HCT116 (cell line): ENCODE results near the gene TLE4. TPM values are rescaled to one million over a fixed set of nuclear protein-coding genes. Genes with fewer than 3 reads are reported as not detected.

ENCODE experiments used
- ATAC-seq: fragments of 200-7000 bp; cut with Tn5 transposase; 2 replicates; pipeline ENCODE4 v1.9.1; 2020; ENCODE audit warnings: mild to moderate bottlenecking, moderate library complexity
- BruUV-seq: library from RNA; stranded (reverse); fragments of 400-500 nt; replicated peaks from 2 replicates; lab custom pipeline; 2021; lab: Mats Ljungman, UMichigan
- CTCF ChIA-PET: fragments of 300-600 bp; sonication (Branson Sonifier 250); formaldehyde crosslinking; loops from one replicate; lab custom pipeline; 2021; ENCODE audit warnings: antibody characterized with exemption; lab: Charles Lee
- POLR2A ChIA-PET: fragments of 300-600, 350-600 bp; sonication (Branson Sonifier 250); formaldehyde crosslinking; loops from one replicate; lab custom pipeline; 2021; ENCODE audit warnings: antibody characterized with exemption; lab: Charles Lee
- RAD21 ChIA-PET, 2 experiments: fragments of 300-600 bp; sonication (Branson Sonifier 250); formaldehyde crosslinking; loops; one replicate each; lab custom pipeline; 2023; ENCODE audit warnings: low total read pairs in 2 of 2; ENCODE audit not compliant: uncharacterized antibody in 2 of 2, unreplicated experiment in 2 of 2, low non-redundant PET in 1 of 2; lab: Charles Lee
- DNase-seq: peaks from one replicate; pipeline ENCODE4 v3.0.0-alpha.2; 2010; ENCODE audit warnings: low read depth, low spot score
- H2AFZ ChIP-seq: fragments of 200-600 bp; shearing (Covaris generic), sonication (generic); 2 replicates; pipeline ENCODE4 v1.6.1; 2017; ENCODE audit warnings: low read depth, mixed run types, mixed read lengths, antibody characterized with exemption, low read length; ENCODE audit not compliant: poor library complexity, severe bottlenecking
- H3K27ac ChIP-seq: 2 replicates; pipeline ENCODE4 v1.5.1; 2012; ENCODE audit warnings: low read depth, low read length
- H3K27me3 ChIP-seq: fragments of 200-600 bp; sonication (generic); 2 replicates; pipeline ENCODE4 v1.6.1; 2016; ENCODE audit warnings: mixed run types, low read length, mixed read lengths; ENCODE audit not compliant: insufficient read depth
- H3K36me3 ChIP-seq, 2 experiments: fragments of 200-500 bp in 1 of 2; fragments of 200-600 bp in 1 of 2; sonication (Bioruptor generic) in 1 of 2; sonication (generic) in 1 of 2; 2 replicates each; pipeline versions ENCODE4 v1.5.1 to v1.6.1; 2014 to 2016; ENCODE audit warnings: low read length in 2 of 2, inconsistent platforms in 1 of 2, mixed read lengths in 1 of 2, mixed run types in 1 of 2; ENCODE audit not compliant: insufficient read depth in 2 of 2, control insufficient read depth in 1 of 2
- H3K4me1 ChIP-seq, 2 experiments: fragments of 200-600 bp in 1 of 2; sonication (generic) in 1 of 2; 2 replicates each; pipeline versions ENCODE4 v1.5.1 to v1.6.1; 2012 to 2017; ENCODE audit warnings: low read length in 2 of 2, inconsistent platforms in 1 of 2, mild to moderate bottlenecking in 1 of 2, mixed read lengths in 1 of 2, mixed run types in 1 of 2, moderate library complexity in 1 of 2; ENCODE audit not compliant: insufficient read depth in 2 of 2, control insufficient read depth in 1 of 2
- H3K4me2 ChIP-seq: fragments of 200-600 bp; sonication (generic); 2 replicates; pipeline ENCODE4 v1.6.1; 2017; ENCODE audit warnings: mixed run types, low read length, mixed read lengths
- H3K4me3 ChIP-seq, 2 experiments: fragments of 200-600 bp in 1 of 2; sonication (generic) in 1 of 2; replicated peaks in 1 of 2; 2 replicates each; pipeline ENCODE4 v1.5.1; 2011 to 2016; ENCODE audit warnings: low read length in 2 of 2, control low read depth in 1 of 2, low read depth in 1 of 2, mild to moderate bottlenecking in 1 of 2, mixed read lengths in 1 of 2, mixed run types in 1 of 2
- H3K79me2 ChIP-seq: fragments of 200-600 bp; sonication (generic); 2 replicates; pipeline ENCODE4 v1.6.1; 2017; ENCODE audit warnings: mild to moderate bottlenecking, mixed run types, low read length, moderate library complexity, mixed read lengths; ENCODE audit not compliant: insufficient read depth
- H3K9ac ChIP-seq: fragments of 200-600 bp; sonication (generic); 2 replicates; pipeline ENCODE4 v1.6.1; 2016; ENCODE audit warnings: low read length, mixed read lengths
- H3K9me2 ChIP-seq: fragments of 200-600 bp; sonication (generic), shearing (Covaris generic); 2 replicates; pipeline ENCODE4 v1.6.1; 2017; ENCODE audit warnings: mixed run types, mild to moderate bottlenecking, moderate library complexity; ENCODE audit not compliant: insufficient read depth
- H3K9me3 ChIP-seq, 2 experiments: fragments of 200-500 bp in 1 of 2; fragments of 200-600 bp in 1 of 2; sonication (Bioruptor generic) in 1 of 2; sonication (generic) in 1 of 2; 2 replicates each; pipeline ENCODE4 v1.6.1; 2014 to 2017; ENCODE audit warnings: low read length in 2 of 2, mixed read lengths in 2 of 2, inconsistent platforms in 1 of 2, low read depth in 1 of 2, mild to moderate bottlenecking in 1 of 2, mixed run types in 1 of 2, moderate library complexity in 1 of 2; ENCODE audit not compliant: control insufficient read depth in 1 of 2, insufficient read depth in 1 of 2
- H4K20me1 ChIP-seq: fragments of 200-600 bp; sonication (generic), shearing (Covaris generic); 2 replicates; pipeline ENCODE4 v1.6.1; 2017; ENCODE audit warnings: mixed run types, mild to moderate bottlenecking, moderate library complexity; ENCODE audit not compliant: insufficient read depth
- ATF3 ChIP-seq: IDR thresholded peaks from 2 replicates; pipeline ENCODE4 v1.6.1; 2012
- CBX3 ChIP-seq: IDR thresholded peaks from 2 replicates; pipeline ENCODE4 v1.6.1; 2012; ENCODE audit warnings: low read depth
- CTCF ChIP-seq, 3 experiments: fragments of 200-600 bp in 1 of 3; sonication (generic) in 1 of 3; IDR thresholded peaks in 2 of 3; conservative IDR thresholded peaks in 1 of 3; 2 replicates each; pipeline ENCODE4 v1.5.1; 2012 to 2017; ENCODE audit warnings: low read depth in 2 of 3, low read length in 2 of 3, antibody characterized with exemption in 1 of 3, borderline replicate concordance in 1 of 3, control low read depth in 1 of 3, mild to moderate bottlenecking in 1 of 3, mixed read lengths in 1 of 3, mixed run types in 1 of 3, moderate library complexity in 1 of 3; ENCODE audit not compliant: insufficient read depth in 1 of 3
- EGR1 ChIP-seq: IDR thresholded peaks from 2 replicates; pipeline ENCODE4 v1.6.1; 2012; ENCODE audit warnings: low read depth
- ELF1 ChIP-seq: IDR thresholded peaks from 2 replicates; pipeline ENCODE4 v1.6.1; 2012; ENCODE audit warnings: low read depth, borderline replicate concordance
- EZH2phosphoT487 ChIP-seq: fragments of 200-600 bp; IDR thresholded peaks from 2 replicates; pipeline ENCODE4 v1.6.1; 2018; ENCODE audit warnings: antibody characterized with exemption, borderline replicate concordance
- FOSL1 ChIP-seq: IDR thresholded peaks from 2 replicates; pipeline ENCODE4 v1.6.1; 2012; ENCODE audit warnings: low read depth
- JUND ChIP-seq: IDR thresholded peaks from 2 replicates; pipeline ENCODE4 v1.6.1; 2012
- MAX ChIP-seq: IDR thresholded peaks from 2 replicates; pipeline ENCODE4 v1.6.1; 2012
- POLR2A ChIP-seq: IDR thresholded peaks from 2 replicates; pipeline ENCODE4 v1.7.0; 2011; ENCODE audit warnings: borderline replicate concordance; ENCODE audit not compliant: insufficient read depth, insufficient read length; ENCODE audit errors: extremely low read depth
- POLR2AphosphoS5 ChIP-seq: IDR thresholded peaks from 2 replicates; pipeline ENCODE4 v1.6.1; 2011; ENCODE audit warnings: mild to moderate bottlenecking, low read depth, low read length, moderate library complexity
- RAD21 ChIP-seq: IDR thresholded peaks from 2 replicates; pipeline ENCODE4 v1.6.1; 2012; ENCODE audit warnings: low read depth, mild to moderate bottlenecking
- REST ChIP-seq: IDR thresholded peaks from 2 replicates; pipeline ENCODE4 v1.6.1; 2012; ENCODE audit warnings: low read depth
- SIN3A ChIP-seq: IDR thresholded peaks from 2 replicates; pipeline ENCODE4 v1.6.1; 2012; ENCODE audit warnings: low read depth
- SRF ChIP-seq: IDR thresholded peaks from 2 replicates; pipeline ENCODE4 v1.6.1; 2012; ENCODE audit warnings: low read depth
- TCF7L2 ChIP-seq: IDR thresholded peaks from 2 replicates; pipeline ENCODE4 v1.7.0; 2011; ENCODE audit warnings: borderline replicate concordance, inconsistent platforms; ENCODE audit not compliant: insufficient read depth, insufficient read length; ENCODE audit errors: extremely low read depth
- YY1 ChIP-seq: IDR thresholded peaks from 2 replicates; pipeline ENCODE4 v1.6.1; 2011; ENCODE audit warnings: low read length, low read depth, moderate library complexity, mild to moderate bottlenecking; ENCODE audit not compliant: insufficient replicate concordance; ENCODE audit errors: extremely low read depth
- ZNF274 ChIP-seq: fragments of 200-500 bp; sonication (Bioruptor generic); IDR thresholded peaks from 2 replicates; pipeline ENCODE4 v1.6.1; 2014; ENCODE audit warnings: mild to moderate bottlenecking, low read depth, low read length, inconsistent platforms
- intact Hi-C: fragments of 100-400 bp; cut with micrococcal nuclease; formaldehyde crosslinking; loops from 2 replicates; pipeline ENCODE4 v1.10.0; 2022
- total RNA-seq: library from RNA; stranded (reverse); gene quantifications from one replicate; pipeline ENCODE4 v1.2.1, GENCODE V29; 2021; ENCODE audit not compliant: unreplicated experiment

TLE4 gene
- total RNA-seq, 1 experiment from 2014 or later, result 0.39 TPM

- RAD21 ChIA-PET, result no interaction called here
- TF ChIP-seq CTCF (IDR thresholded peaks at IDR 0.05 in 2 of 3, conservative IDR thresholded peaks at IDR 0.05 in 1 of 3; ENCODE audit: borderline replicate concordance in 1 of 3, insufficient read depth in 1 of 3, low read depth in 2 of 3, low read length in 2 of 3) (no peak), CBX3 (no peak), EZH2phosphoT487 (no peak), YY1 (no peak), REST (no peak), SIN3A (no peak), JUND (no peak), FOSL1 (no peak), POLR2AphosphoS5 (no peak), SRF (no peak), ZNF274 (no peak), TCF7L2 (no peak), RAD21 (no peak), POLR2A (no peak), MAX (no peak), ELF1 (no peak), ATF3 (no peak), EGR1 (no peak)
- Histone ChIP-seq H3K27ac (no peak overlapping the region), H3K79me2 (no peaks in the 10 kb centered on the region), H3K4me1 (no peaks in the 10 kb centered on the region), H3K4me3 (no peak overlapping the region), H3K9ac (no peak overlapping the region), H2AFZ (no peak overlapping the region), H3K9me3 (peaks cover 3 to 13% of the 10 kb centered on the region in 2 experiments; a peak in 2 of 4 replicates), H3K36me3 (no peaks in the 10 kb centered on the region), H4K20me1 (no peaks in the 10 kb centered on the region), H3K9me2 (no peaks in the 10 kb centered on the region), H3K4me2 (no peak overlapping the region), H3K27me3 (no peaks in the 10 kb centered on the region)
- no peak for ATAC-seq
- no TSS peak for BruUV-seq
- no peak for DNase-seq
- intact Hi-C loops, result no loop called here
- POLR2A ChIA-PET, result no interaction called here
- CTCF ChIA-PET, result no interaction called here
Observed at GRCh38 chr9:79621916-79622575, 50.3 kb downstream of the TLE4 start.
